GM12891 (cell line): Measurements from ENCODE around the gene LATS2.

Experiments
- DNase-seq: peaks from one replicate; pipeline ENCODE4 v3.0.0; 2011; ENCODE audit warnings: low spot score; ENCODE audit not compliant: insufficient read length
- FAIRE-seq: peaks from 2 replicates; lab custom pipeline; 2011; peaks lifted over from hg19 to GRCh38; lab: Jason Lieb, UNC
- PAX5 ChIP-seq: IDR thresholded peaks from 2 replicates; pipeline ENCODE4 v1.6.1; 2011; ENCODE audit warnings: low read length, moderate library complexity, mild to moderate bottlenecking; ENCODE audit not compliant: insufficient read depth, severe bottlenecking
- POLR2A ChIP-seq: IDR thresholded peaks from 2 replicates; pipeline ENCODE4 v1.6.1; 2011; ENCODE audit warnings: low read depth, low read length, control low read depth
- POLR2AphosphoS5 ChIP-seq: IDR thresholded peaks from 2 replicates; pipeline ENCODE4 v1.6.1; 2011; ENCODE audit warnings: low read depth, low read length, control low read depth
- POU2F2 ChIP-seq: IDR thresholded peaks from 2 replicates; pipeline ENCODE4 v1.6.1; 2011; ENCODE audit warnings: low read depth, mild to moderate bottlenecking, control low read depth, low read length, moderate library complexity
- SPI1 ChIP-seq: IDR thresholded peaks from 2 replicates; pipeline ENCODE4 v1.6.1; 2011; ENCODE audit warnings: low read depth, low read length, control low read depth
- TAF1 ChIP-seq: IDR thresholded peaks from 2 replicates; pipeline ENCODE4 v1.6.1; 2011; ENCODE audit warnings: low read depth, low read length, control low read depth

The LATS2 gene

DNA sequence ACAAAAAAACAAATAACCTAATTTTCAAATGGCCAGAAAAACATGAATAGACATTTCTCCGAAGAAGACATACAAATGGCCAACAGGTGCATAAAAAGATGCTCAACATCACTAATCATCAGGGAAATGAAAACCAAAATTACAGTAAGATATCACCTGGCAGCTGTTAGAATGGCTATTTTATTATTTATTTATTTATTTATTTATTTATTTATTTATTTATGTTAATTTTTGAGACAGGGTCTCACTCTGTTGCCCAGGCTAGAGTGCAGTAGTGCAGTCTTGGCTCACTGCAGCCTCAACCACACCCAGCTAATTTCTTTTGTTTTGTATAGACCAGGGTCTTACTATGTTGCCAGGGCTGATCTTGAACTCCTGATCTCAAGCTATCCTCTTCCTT, 27.1 kb upstream of the LATS2 start:
- no peak for DNase-seq
- TF ChIP-seq PAX5, result no peak
- TF ChIP-seq TAF1, result no peak
- no peak for TF ChIP-seq POLR2AphosphoS5
- TF ChIP-seq POU2F2, result no peak
- no peak for TF ChIP-seq POLR2A
- TF ChIP-seq SPI1, result no peak
- FAIRE-seq, result no peak

DNA sequence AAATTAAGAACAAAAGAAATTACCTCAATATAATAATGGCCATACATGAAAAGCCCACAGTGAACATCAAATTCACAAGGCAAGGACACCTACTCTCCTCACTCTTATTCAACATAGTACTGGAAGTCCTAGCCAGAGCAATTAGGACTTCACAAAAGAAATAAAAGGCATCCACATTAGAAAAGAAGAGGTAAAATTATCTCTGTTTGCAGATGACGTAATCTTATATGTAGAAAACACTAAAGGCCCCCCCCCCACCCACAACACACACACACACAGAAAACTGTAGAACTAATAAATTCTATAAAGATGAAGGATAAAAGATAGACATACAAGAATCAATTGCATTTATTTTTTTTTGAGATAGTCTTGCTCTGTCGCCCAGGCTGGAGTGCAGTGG, 25.5 kb upstream of the LATS2 start:
- no peak for DNase-seq
- FAIRE-seq, result no peak
- TF ChIP-seq PAX5 (no peak), POLR2AphosphoS5 (no peak), POLR2A (no peak), TAF1 (no peak), POU2F2 (no peak), SPI1 (no peak)

DNA sequence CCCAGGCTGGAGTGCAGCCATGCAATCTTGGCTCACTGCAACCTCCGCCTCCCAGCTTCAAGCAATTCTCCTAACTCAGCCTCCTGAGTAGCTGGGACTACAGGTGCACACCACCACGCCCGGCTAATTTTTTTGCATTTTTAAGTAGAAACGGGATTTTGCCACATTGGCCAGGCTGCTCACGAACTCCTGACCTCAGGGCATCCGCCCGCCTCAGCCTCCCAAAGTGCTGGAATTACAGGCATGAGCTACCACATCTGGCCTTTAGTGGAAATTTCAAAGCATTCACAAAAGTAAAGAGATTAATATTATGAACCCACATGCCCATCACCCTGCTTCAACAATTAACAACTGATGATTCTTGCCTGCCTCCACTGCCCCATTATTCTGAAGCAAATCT, 20.5 kb upstream of the LATS2 start:
- no peak for TF ChIP-seq TAF1
- TF ChIP-seq PAX5, result no peak
- no peak for TF ChIP-seq POLR2AphosphoS5
- TF ChIP-seq SPI1, result no peak
- TF ChIP-seq POU2F2, result no peak
- TF ChIP-seq POLR2A, result no peak
- DNase-seq (no peak), FAIRE-seq (no peak)

DNA sequence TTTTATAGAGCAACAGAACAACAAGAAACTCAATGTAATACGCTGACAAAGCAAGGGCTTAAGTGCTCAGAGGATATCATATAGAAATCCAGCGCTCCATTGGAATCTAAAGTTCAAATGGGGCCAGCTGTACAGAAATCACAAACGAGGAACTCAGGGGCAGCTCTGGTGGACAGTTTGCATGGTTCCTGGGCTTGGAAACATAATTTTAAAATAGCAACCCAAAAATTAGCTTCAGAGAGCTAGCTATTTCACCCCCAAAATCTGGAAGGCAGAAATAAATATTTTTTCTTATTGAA, 19.2 kb upstream of the LATS2 start:
- DNase-seq (no peak), FAIRE-seq (no peak)
- TF ChIP-seq TAF1 (no peak), PAX5 (no peak), POLR2A (no peak), POLR2AphosphoS5 (no peak)

DNA sequence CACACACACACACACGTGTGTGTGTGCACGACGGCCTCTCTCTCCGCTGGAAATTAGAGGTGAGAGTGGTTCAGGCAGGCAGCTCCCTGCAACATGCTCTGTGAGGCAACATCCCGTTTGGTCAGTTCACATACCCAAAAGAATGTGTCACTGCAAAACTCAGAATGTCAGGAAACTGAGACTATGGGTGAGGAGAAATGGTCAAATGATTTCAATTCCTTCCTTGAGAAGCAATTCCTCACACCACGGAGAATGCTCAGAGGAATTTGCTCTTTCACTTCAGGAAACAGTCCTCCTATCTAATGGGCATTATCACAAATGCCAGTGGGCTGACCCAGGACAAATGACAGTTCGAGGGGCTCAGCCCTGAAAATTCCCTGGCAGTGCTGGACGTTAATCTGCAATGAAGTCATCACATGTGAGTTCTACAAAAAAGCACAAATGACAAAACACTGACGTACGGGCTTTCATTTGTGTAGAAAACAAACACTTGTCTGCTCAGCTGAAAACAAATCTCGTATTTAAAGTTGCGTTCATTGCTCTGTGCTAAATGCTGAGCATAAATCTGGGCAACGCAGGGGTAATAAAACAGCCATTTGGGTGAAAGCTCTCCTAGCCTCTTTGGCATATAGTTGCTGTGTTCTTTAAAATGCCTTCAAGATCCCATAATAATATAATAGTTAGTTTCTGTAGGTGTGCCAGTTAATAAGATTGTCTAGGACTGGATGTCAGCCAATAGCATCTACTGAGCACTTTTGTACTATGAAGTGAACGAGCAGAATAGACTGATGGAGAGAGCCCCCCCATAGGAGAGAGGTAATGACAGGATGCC, 18.6 kb upstream of the LATS2 start:
- FAIRE-seq (no peak), DNase-seq (no peak)

DNA sequence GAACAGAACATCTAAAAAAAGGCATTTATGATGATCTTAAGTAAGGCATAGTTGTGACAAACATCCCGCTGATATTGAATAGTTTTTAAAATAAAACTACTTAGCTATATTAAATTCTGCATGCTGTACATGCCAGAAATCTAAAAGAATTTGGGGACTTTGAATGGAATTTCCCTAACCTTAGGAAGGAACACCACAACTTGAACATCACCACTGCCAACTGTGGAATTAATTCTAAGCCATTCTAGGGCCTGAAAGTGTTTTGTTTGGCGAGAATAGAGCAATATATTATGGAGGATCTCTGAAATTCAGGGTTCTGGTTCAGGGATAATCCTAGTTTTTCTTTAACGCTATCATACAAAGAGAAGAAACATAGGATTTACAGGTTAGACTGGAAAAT, 17.8 kb upstream of the LATS2 start:
- no peak for DNase-seq
- no peak for TF ChIP-seq PAX5
- no peak for TF ChIP-seq POLR2A
- no peak for TF ChIP-seq POLR2AphosphoS5
- no peak for TF ChIP-seq POU2F2
- no peak for TF ChIP-seq TAF1
- no peak for TF ChIP-seq SPI1
- no peak for FAIRE-seq

More for the DNA sequence above, 18.6 kb upstream of the LATS2 start:
- no peak for TF ChIP-seq TAF1
- no peak for TF ChIP-seq PAX5
- TF ChIP-seq POU2F2, result no peak
- TF ChIP-seq SPI1, result no peak
- no peak for TF ChIP-seq POLR2AphosphoS5
- no peak for TF ChIP-seq POLR2A

DNA sequence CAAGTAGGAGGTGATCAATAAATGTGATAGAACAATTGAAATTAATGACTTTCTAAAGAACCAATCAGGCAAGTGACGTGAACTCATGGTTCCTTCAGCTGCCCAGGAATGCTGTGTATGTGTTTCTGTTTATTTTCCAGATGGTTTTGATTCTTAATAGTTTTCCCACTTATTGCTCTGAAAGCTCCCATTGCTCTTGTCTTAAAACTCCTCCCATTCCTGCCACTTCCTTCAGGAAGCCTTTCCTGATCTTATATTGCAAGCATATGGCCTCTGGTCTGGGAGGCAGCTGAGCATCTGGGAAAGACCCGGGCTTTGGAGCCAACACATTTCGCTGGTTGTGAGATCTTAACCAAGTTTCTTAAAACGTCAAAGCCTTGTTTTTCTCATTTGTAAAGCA, 17.1 kb upstream of the LATS2 start:
- FAIRE-seq (no peak), DNase-seq (no peak)
- TF ChIP-seq PAX5, result no peak
- TF ChIP-seq TAF1, result no peak
- no peak for TF ChIP-seq POLR2A
- no peak for TF ChIP-seq POU2F2
- no peak for TF ChIP-seq POLR2AphosphoS5
- TF ChIP-seq SPI1, result no peak

DNA sequence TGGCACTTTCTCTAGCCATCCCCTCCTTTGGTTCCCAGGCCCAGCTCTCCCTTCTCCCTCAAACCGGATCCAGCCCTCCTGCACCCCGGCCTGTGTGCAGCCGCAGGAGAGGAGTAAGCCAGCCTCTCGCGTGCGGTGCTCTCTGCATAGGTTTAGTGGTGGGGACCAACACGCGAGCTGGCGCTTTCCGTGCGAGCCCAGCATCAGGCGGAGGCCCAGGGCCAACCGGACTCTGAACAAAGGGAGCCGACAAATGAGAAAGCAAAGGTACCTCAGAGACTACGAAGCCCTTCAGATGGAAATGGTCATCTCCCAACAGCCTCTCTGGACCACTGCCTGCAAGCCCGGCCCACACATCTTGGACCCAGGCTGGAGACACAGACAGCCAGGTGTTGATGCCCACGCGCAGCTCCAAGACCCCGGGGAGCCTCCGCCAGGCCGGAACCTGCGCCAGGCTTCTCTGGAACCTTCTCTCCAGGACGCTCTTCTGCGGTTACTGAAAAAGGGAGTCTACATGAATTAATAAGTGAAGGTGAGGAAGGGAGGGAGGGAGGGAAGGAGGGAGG, 16.5 kb upstream of the LATS2 start:
- DNase-seq (no peak), FAIRE-seq (no peak)
- TF ChIP-seq POU2F2 (no peak), SPI1 (no peak), POLR2A (no peak), TAF1 (no peak), PAX5 (no peak), POLR2AphosphoS5 (no peak)

DNA sequence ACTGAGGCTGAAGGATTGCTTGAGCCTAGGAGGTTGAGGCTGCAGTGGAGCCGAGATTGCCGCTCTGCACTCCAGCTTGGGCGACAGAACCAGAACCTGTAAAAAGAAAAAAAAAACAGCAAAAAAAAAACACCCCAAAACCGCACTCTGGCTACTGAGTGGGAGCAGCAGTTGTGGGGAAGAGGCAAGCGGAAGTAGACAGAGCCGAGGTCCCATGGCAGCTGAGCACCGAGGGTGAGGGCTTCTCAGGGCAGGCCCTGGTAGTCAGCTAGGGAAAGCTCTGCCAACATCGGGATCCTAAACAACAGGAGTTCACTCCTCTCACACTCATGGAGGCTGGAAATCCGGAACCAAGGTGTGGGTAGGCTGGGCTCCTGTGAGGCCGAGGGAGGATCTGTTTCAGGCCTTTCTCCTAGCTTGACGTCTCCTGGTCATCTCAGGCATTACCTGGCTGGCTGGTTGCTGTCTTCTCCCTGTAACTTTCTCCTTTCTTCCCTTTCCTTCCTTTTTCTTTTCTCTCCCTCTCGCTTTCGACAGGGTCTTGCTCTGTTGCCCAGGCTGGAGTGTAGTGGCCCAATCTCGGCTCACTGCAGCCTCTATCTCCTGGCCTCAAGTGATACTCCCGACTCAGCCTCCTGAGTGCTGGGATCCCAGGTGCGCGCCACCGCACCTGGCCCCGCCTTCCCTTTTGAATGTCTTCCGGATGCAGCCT, 15.8 kb upstream of the LATS2 start:
- FAIRE-seq, result no peak
- no peak for TF ChIP-seq SPI1
- TF ChIP-seq TAF1, result no peak
- TF ChIP-seq PAX5, result no peak
- no peak for TF ChIP-seq POLR2AphosphoS5
- TF ChIP-seq POLR2A, result no peak
- no peak for TF ChIP-seq POU2F2
- no peak for DNase-seq
